Measurements from ENCODE around the gene BMS1.
"Not testable (repeated sequence)": the region's sequence is repeated elsewhere in the genome, so short reads cannot be mapped to it uniquely, and the experiment has no call there.

- TF ChIP-seq SMC3 (IDR thresholded peaks at IDR 0.05; ENCODE audit: low read depth, low read length); SIN3A (IDR thresholded peaks at IDR 0.05; ENCODE audit: borderline replicate concordance, low read depth, low read length): not testable (repeated sequence)
Observed at GRCh38 chr10:42862801-42863200, 80.2 kb downstream of the BMS1 start.
